Peyer's patch (tissue), 4 donors: ENCODE data around the gene LRRC8C. TPM values are rescaled to one million over a fixed set of nuclear protein-coding genes. Genes with fewer than 3 reads are reported as not detected.

Experiments
- DNase-seq, 3 donors: peaks; one replicate each; pipeline ENCODE4 v3.0.0-alpha.2; 2017 to 2019
- H3K27ac ChIP-seq, 4 donors: fragments of 200-600 bp; sonication (generic); one replicate each; pipeline ENCODE4 v1.5.1; 2016 to 2019
- H3K27me3 ChIP-seq, 2 donors: fragments of 200-600 bp; sonication (generic); one replicate each; pipeline ENCODE4 v1.5.1; 2019
- H3K36me3 ChIP-seq, 3 donors: fragments of 200-600 bp; sonication (generic); one replicate each; pipeline ENCODE4 v1.5.1; 2016 to 2019
- H3K4me1 ChIP-seq, 4 donors: fragments of 200-600 bp; sonication (generic); one replicate each; pipeline ENCODE4 v1.5.1; 2016 to 2019
- H3K4me3 ChIP-seq, 4 donors: fragments of 200-600 bp; sonication (generic); 1 replicate in 3 of 4; 2 replicates in 1 of 4; pipeline ENCODE4 v1.5.1; 2016 to 2019; ENCODE audit warnings: mild to moderate bottlenecking in 1 of 4
- H3K9me3 ChIP-seq, 4 donors: fragments of 200-600 bp; sonication (generic); one replicate each; pipeline ENCODE4 v1.5.1; 2016 to 2019; ENCODE audit warnings: mild to moderate bottlenecking in 1 of 4
- CTCF ChIP-seq, 6 experiments: fragments of 450-650 bp in 4 of 6; fragments of 200-600 bp in 2 of 6; sonication (generic) in 1 of 6; IDR thresholded peaks; one replicate each; pipeline ENCODE4 v1.5.1; 2017 to 2019; ENCODE audit warnings: antibody characterized with exemption in 6 of 6, mild to moderate bottlenecking in 3 of 6, moderate library complexity in 1 of 6
- POLR2A ChIP-seq, 2 donors: fragments of 450-650 bp; IDR thresholded peaks; one replicate each; pipeline ENCODE4 v1.5.1; 2017; ENCODE audit warnings: antibody characterized with exemption in 2 of 2, mild to moderate bottlenecking in 2 of 2, moderate library complexity in 2 of 2
- total RNA-seq, 4 donors: library from RNA; depleted of rRNA; stranded (reverse); fragments of >200 nt; gene quantifications; one replicate each; pipeline ENCODE4 v1.1.0, GENCODE V29; 2016

Gene LRRC8C
- total RNA-seq, 4 donors from 2014 or later: 2.5 to 9.9 (median 4.0) TPM

GRCh38 chr1:89631816-89632656, 884 bp upstream of the LRRC8C start:
- no peaks in the 10 kb centered on the region for H3K27me3 ChIP-seq
- H3K9me3 ChIP-seq: no peaks in the 10 kb centered on the region
- peak overlapping the region; percentile 83 to 94 (median 91) for H3K4me3 ChIP-seq
- no peak for TF ChIP-seq POLR2A (IDR thresholded peaks at IDR 0.05)
- no peak for TF ChIP-seq CTCF (IDR thresholded peaks at IDR 0.05)
- DNase-seq: peak in 1 of 3 donors; percentile 46
- H3K36me3 ChIP-seq: no peaks in the 10 kb centered on the region
- peak overlapping the region; percentile 79 to 93 (median 87) for H3K27ac ChIP-seq
- H3K4me1 ChIP-seq: peaks cover 0 to 12% (median 4%) of the 10 kb centered on the region in 4 donors

DNA sequence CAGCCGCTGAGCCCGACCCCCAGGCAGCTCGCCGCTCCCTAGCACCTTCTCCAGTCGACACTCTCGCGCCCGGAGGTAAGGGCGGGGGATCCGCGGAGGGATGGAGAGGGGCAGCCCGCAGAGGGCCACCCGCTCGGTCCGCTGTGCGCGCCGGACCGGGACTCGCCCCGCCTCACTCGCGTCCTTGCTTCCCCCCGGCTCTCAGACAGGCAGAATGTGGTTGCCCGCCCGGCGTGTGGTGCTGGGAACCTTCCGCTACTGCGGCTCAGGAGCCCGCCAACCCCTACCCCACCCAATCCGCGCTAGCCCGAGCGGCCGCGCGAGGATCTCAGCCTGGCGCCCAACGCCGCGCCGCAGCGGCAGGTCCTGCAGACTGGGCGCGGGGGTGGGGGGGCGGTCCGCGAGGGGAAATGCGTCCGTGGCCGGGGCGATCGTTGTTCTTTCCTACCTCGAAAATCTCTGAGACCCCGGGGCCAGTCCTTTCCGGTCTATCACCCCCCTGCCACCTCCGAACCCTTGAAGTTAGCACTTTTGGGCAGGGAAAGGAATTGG, 404 bp downstream of the LRRC8C start:
- Histone ChIP-seq H3K36me3 (no peaks in the 10 kb centered on the region), H3K9me3 (no peaks in the 10 kb centered on the region), H3K27ac (peak overlapping the region; percentile 79 to 93 (median 87)), H3K4me1 (peaks cover 0 to 12% (median 4%) of the 10 kb centered on the region in 4 donors), H3K27me3 (no peaks in the 10 kb centered on the region), H3K4me3 (peak overlapping the region; percentile 83 to 94 (median 91))
- peak; percentile 66 to 82 (median 68) for DNase-seq
- TF ChIP-seq POLR2A (IDR thresholded peaks at IDR 0.05) (peak in 1 of 2 donors; percentile 24), CTCF (IDR thresholded peaks at IDR 0.05) (no peak)

GRCh38 chr1:89633800-89634625, 1.1 kb downstream of the LRRC8C start:
- H3K9me3 ChIP-seq: no peaks in the 10 kb centered on the region
- H3K27me3 ChIP-seq: no peaks in the 10 kb centered on the region
- H3K36me3 ChIP-seq: no peaks in the 10 kb centered on the region
- H3K27ac ChIP-seq: peak overlapping the region; percentile 79 to 93 (median 87)
- H3K4me3 ChIP-seq: peak overlapping the region; percentile 83 to 94 (median 91)
- peaks cover 0 to 12% (median 4%) of the 10 kb centered on the region in 4 donors for H3K4me1 ChIP-seq
- TF ChIP-seq POLR2A (IDR thresholded peaks at IDR 0.05) (no peak), CTCF (IDR thresholded peaks at IDR 0.05) (no peak)
- peak in 2 of 3 donors; percentile 31 to 40 for DNase-seq

GRCh38 chr1:89635825-89636815, 3.2 kb downstream of the LRRC8C start:
- no peak overlapping the region for H3K27ac ChIP-seq
- no peaks in the 10 kb centered on the region for H3K9me3 ChIP-seq
- TF ChIP-seq CTCF (IDR thresholded peaks at IDR 0.05) (no peak), POLR2A (IDR thresholded peaks at IDR 0.05) (no peak)
- peaks cover 0 to 12% (median 4%) of the 10 kb centered on the region in 4 donors for H3K4me1 ChIP-seq
- H3K4me3 ChIP-seq: no peak overlapping the region
- no peaks in the 10 kb centered on the region for H3K27me3 ChIP-seq
- no peaks in the 10 kb centered on the region for H3K36me3 ChIP-seq
- DNase-seq: no peak
